Urinary bladder (tissue), 4 donors: ENCODE data around the gene SMYD3. TPM values are rescaled to one million over a fixed set of nuclear protein-coding genes. Genes with fewer than 3 reads are reported as not detected.

Source experiments
- DNase-seq: peaks from one replicate; pipeline ENCODE4 v3.0.0-alpha.2; 2015; ENCODE audit errors: extremely low spot score
- H3K27ac ChIP-seq: one replicate; pipeline ENCODE4 v1.5.1; 2013; ENCODE audit warnings: low read depth, mild to moderate bottlenecking, moderate library complexity
- H3K36me3 ChIP-seq: one replicate; pipeline ENCODE4 v1.6.1; 2013; ENCODE audit warnings: mild to moderate bottlenecking, moderate library complexity; ENCODE audit not compliant: insufficient read depth
- H3K4me1 ChIP-seq: one replicate; pipeline ENCODE4 v1.6.1; 2013; ENCODE audit warnings: mild to moderate bottlenecking, moderate library complexity; ENCODE audit not compliant: insufficient read depth
- H3K4me3 ChIP-seq: one replicate; pipeline ENCODE4 v1.5.1; 2013; ENCODE audit warnings: low read depth, low read length
- WGBS: extraction: QIAGEN DNeasy Blood & Tissue Kit; methylation state at CpG from one replicate; pipeline ENCODE4 v1.1.7; 2013; 5-methylcytosine and 5-hydroxymethylcytosine counted together
- polyA plus RNA-seq: library from polyadenylated mRNA; stranded (reverse); fragments of 200-250 nt; gene quantifications from one replicate; pipeline ENCODE4 v1.2.3, GENCODE V29; 2013
- total RNA-seq: library from RNA; depleted of rRNA; stranded (reverse); fragments of >200 nt; gene quantifications from one replicate; pipeline ENCODE4 v1.2.3, GENCODE V29; 2014
- donor health status: healthy with polysubstance abuse.
- donor health status: healthy.

The SMYD3 gene
- total and polyA plus RNA-seq, 2 donors: 18.2 to 44.6 TPM

DNA sequence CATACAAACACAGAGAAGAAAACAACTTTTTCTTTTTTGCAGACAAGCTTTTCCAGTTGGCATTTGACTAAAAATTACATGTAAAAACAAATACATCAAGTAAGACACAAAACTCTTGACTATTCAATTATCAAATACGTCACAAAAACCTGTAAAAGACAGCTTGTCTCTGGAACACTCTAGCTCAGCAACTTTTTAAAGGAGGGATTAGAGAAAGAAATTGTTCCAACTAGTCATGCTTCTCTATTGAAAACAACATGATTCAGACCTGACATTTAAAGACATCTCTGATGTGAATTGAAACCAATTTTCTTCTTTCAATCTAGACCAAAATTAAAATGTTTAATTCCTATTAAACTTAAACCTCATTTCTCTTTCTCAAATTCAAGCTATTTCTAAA is 30.3 kb downstream of the SMYD3 start:
- Histone ChIP-seq H3K4me3 (no peak overlapping the region), H3K27ac (no peak overlapping the region), H3K36me3 (peaks cover 1% of the 10 kb centered on the region), H3K4me1 (no peaks in the 10 kb centered on the region)
- no peak for DNase-seq
- 31% methylated on average over 1 of the region's 1 CpG for WGBS

DNA sequence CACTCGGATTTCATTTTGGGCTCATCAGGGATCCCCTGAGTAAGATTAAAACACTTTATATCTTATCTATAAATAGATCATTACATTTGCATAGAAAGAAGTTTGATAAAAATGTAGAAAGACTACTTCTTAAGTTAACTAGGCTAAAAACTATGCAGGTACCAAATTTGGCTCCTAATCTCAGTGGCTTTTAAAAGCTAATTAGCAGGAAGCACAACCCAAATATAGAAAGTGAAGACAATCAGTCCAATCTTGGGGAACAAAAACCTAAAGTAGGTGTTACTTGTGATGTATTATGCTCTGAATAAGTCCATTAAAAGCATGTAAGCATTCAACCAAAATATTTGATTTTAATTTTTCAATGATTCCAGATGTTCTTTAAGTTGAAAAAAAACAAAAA is 35.4 kb downstream of the SMYD3 start:
- Histone ChIP-seq H3K4me3 (no peak overlapping the region), H3K4me1 (no peaks in the 10 kb centered on the region), H3K36me3 (peaks cover 1% of the 10 kb centered on the region), H3K27ac (no peak overlapping the region)
- no peak for DNase-seq
- WGBS: 72% methylated on average over 1 of the region's 1 CpG

DNA sequence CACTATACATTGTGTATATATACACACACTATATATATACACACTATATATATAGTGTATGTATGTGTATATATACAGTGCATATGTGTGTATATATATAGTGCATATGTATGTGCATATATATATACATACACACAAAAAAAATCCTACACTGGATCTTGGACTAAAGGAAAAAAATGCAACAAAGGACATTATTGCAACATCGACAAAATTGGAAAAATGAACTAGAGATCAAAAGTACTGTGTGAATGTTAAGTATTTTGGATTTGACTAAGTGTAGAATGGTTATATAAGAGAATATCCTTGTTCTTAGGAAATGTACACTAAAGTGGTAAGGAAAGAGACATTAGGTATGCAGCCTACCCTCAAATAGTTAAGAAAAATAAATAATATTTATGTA is 36.5 kb downstream of the SMYD3 start:
- no peak for DNase-seq
- Histone ChIP-seq H3K4me3 (no peak overlapping the region), H3K27ac (no peak overlapping the region), H3K36me3 (peaks cover 1% of the 10 kb centered on the region), H3K4me1 (no peaks in the 10 kb centered on the region)
- WGBS: 94% methylated on average over 1 of the region's 1 CpG

DNA sequence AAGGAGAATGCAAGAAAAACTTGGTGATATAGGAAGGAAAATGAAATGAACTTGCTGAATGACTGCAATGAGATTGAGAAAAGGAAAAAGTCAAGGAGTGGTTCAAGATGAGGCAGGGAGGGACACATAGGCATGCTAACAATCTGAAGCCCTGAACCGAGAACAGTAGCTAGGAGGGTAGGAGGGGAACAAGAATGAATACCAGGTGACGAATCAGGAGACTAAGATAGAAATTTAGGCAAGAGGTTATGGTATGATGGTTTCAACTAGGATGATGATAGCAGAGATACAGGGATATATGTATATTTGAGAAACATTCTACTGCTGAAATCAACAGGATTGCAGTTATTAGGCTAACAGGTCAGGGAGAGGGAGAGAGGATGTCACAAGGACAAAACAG is 44.1 kb downstream of the SMYD3 start:
- Histone ChIP-seq H3K4me1 (no peaks in the 10 kb centered on the region), H3K36me3 (no peaks in the 10 kb centered on the region), H3K27ac (no peak overlapping the region), H3K4me3 (no peak overlapping the region)
- 90% methylated on average over 2 of the region's 2 CpGs for WGBS
- DNase-seq: no peak

DNA sequence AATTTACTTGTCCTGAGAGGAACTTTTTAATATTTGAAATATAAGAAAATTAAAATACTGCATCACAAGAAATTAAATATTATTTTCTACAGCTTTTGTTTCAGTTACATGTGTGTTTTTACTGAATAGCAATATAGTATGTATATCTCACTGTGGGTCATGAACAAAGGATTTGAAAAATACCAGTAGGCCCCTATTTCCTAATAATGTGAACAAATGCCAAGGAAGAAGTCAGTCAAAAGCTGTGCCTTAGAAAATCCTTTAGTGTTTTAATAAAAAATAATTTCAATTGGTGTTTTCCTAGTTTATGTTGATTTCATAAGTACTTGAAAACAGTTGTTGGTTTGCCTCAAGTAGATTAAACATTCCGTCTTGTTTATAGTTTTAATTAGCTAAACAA is 46.7 kb downstream of the SMYD3 start:
- 80% methylated on average over 1 of the region's 1 CpG for WGBS
- Histone ChIP-seq H3K36me3 (no peaks in the 10 kb centered on the region), H3K4me3 (no peak overlapping the region), H3K27ac (no peak overlapping the region), H3K4me1 (no peaks in the 10 kb centered on the region)
- no peak for DNase-seq

DNA sequence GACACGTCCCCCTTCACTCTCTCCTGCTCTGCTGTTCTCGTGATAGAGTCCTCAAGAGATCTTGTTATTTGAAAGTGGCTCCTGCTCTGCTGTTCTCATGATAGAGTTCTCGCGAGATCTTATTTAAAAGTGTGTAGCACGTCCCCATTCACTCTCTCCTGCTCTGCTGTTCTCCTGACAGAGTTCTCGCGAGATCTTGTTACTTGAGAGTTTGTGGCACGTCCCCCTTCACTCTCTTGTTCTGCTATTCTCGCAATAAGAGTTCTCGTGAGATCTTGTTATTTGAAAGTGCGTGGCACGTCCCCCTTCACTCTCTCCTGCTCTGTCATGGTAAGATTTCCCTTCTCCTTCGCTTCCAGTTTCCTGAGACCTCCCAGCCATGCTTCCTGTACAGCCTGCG is 47.9 kb downstream of the SMYD3 start:
- WGBS: 90% methylated on average over 14 of the region's 14 CpGs
- H3K4me1 ChIP-seq: no peaks in the 10 kb centered on the region
- no peaks in the 10 kb centered on the region for H3K36me3 ChIP-seq
- H3K27ac ChIP-seq: no peak overlapping the region
- no peak for DNase-seq
- no peak overlapping the region for H3K4me3 ChIP-seq

DNA sequence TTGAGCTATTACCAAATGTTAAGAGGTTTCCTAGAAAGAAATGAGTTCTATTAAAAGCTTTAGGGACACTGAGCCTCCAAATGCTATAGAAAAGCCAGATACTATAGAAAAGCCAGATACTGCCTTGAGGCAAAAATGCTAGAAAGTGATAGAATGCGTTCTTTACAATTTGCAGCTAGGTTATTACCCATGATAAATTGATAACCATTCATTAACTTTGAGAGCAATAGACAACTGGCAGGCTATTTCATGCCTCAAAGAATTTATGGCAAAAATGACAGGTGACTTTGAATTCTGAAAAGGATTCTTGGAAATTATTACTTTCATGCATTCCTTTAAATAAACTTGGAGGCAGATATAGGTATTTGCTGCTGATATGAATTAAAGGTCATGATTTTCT is 51.6 kb downstream of the SMYD3 start:
- DNase-seq: no peak
- H3K27ac ChIP-seq: no peak overlapping the region
- no peaks in the 10 kb centered on the region for H3K4me1 ChIP-seq
- H3K36me3 ChIP-seq: no peaks in the 10 kb centered on the region
- 94% methylated on average over 1 of the region's 1 CpG for WGBS
- no peak overlapping the region for H3K4me3 ChIP-seq

DNA sequence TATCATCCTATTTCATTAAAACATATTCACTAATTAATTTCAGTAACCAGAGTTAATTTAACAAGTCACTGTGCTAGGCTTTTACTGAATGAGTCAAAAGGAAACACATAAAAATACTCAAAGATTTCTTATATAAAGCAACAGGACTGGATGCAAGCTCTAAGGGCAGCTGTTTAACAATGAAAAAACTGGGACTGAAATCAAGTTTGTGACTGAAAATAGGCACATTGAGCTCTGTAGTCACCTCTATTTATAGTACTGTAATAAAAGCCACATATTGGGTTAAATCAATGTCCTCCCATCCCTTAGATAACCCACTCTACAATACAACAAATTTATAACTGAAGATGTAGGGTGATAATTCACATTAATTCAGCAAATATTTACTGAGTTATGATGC is 52.4 kb downstream of the SMYD3 start:
- Histone ChIP-seq H3K27ac (no peak overlapping the region), H3K4me3 (no peak overlapping the region), H3K36me3 (no peaks in the 10 kb centered on the region), H3K4me1 (no peaks in the 10 kb centered on the region)
- DNase-seq: no peak

DNA sequence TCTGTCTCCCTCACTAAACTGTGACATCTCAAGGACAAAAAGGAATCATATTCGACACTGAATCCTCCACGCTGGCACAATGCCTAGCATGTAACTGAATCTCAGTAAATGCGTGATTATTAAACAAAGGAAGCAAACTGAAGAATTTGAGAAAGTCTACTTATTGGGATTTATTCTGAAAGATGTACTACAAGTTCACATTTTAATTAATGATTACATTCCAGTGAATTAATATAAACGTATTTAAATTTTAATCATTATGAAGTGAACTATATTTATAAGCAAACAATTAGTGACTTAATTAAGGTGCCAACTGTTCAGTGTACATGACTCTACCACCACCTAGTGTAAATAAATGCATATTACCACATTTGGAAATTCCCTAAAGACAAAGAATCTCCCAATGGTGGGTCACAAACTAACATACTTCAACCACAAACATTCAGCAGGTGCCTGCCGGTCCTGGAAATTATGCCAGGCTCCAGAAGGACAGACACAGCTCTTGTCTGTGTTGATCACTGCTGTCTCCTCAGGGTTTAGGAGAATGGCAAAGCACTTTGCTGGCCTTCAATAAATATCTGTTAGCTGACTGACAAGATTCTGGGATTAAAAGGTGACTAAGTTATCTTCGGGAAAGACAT is 56.3 kb downstream of the SMYD3 start:
- DNase-seq: no peak
- 49% methylated on average over 6 of the region's 6 CpGs for WGBS

DNA sequence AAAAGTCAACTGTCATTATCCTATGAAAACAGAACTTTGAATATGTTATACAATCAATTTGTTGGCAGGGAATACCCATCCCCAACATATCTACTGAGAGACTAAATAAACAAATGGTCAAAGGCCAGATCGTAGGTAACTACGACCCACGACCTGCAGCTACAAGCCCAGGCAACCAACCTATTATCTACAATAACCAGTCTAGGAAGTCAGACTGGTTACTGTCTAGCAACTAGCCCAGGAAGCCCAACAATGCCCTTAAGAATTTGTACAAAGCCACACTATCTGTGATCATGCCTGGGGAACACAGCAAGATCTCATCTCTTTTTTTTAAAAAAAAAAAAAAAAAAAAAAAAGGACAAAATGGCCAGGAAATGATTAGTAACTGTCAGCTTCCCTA is 58.7 kb downstream of the SMYD3 start:
- no peak overlapping the region for H3K27ac ChIP-seq
- no peaks in the 10 kb centered on the region for H3K36me3 ChIP-seq
- WGBS: 88% methylated on average over 3 of the region's 3 CpGs
- H3K4me1 ChIP-seq: no peaks in the 10 kb centered on the region
- H3K4me3 ChIP-seq: no peak overlapping the region
- DNase-seq: no peak

More for the DNA sequence above, 56.3 kb downstream of the SMYD3 start:
- H3K27ac ChIP-seq: no peak overlapping the region
- H3K36me3 ChIP-seq: no peaks in the 10 kb centered on the region
- H3K4me1 ChIP-seq: no peaks in the 10 kb centered on the region
- H3K4me3 ChIP-seq: no peak overlapping the region

DNA sequence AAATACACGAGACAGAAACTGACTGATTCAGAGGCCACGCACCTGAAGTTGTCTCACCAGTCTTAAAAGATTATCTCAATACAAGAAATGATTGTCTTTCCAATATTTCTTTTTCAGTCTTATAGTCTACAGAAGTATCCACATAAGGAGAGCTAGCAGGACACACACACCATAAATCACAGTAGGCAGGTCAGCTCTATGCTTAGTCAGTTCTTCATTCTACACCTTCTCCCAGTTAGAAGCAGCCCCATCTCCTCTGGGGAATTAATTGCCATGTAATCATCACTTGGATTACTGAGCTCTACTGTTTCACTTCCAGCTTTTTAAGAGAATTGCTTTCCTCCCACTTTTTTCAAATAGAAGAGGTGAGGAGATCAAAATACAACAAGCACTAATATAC is 59.6 kb downstream of the SMYD3 start:
- DNase-seq: no peak
- Histone ChIP-seq H3K27ac (no peak overlapping the region), H3K36me3 (no peaks in the 10 kb centered on the region), H3K4me1 (no peaks in the 10 kb centered on the region), H3K4me3 (no peak overlapping the region)
- 81% methylated on average over 2 of the region's 2 CpGs for WGBS

DNA sequence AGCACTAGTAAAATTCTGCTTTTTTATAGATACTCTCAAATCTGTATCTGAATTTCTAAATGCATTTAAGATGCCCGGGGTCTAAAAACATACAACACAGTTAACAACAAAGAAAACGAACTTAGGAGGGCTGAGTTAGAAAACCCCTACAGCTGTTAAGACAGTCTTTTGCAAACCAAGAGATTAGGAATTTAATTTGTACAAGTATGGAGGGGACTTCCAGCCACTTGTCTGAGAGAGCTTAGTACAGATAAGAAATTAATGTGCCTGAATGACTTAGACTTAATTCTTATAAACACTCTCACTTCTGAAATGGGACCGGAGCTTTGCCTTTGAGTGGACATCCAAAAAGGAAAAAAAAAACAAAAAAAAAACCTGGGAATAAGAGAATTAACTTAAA is 61.6 kb downstream of the SMYD3 start:
- DNase-seq: no peak
- Histone ChIP-seq H3K4me3 (no peak overlapping the region), H3K36me3 (no peaks in the 10 kb centered on the region), H3K4me1 (no peaks in the 10 kb centered on the region), H3K27ac (no peak overlapping the region)
- 52% methylated on average over 3 of the region's 3 CpGs for WGBS

DNA sequence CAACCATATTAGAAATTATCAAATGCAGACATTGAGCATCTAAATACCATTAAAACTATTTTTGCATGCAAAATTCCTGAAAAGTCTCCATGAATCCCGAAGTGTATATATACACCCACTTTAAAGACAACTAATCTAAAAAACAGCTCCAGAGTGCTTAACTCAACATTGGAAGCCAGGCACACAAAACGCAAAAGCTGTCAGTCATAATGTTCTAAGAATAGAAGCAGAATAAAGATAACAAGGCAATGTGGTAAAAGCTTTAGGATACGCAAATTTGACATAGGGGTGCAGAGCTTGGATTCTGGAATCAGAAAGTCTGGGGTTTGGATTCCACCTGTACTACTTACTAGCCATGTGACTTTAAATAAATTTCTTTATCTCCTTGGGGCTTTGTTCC is 62.5 kb downstream of the SMYD3 start:
- WGBS: 57% methylated on average over 3 of the region's 3 CpGs
- no peak for DNase-seq
- Histone ChIP-seq H3K4me3 (no peak overlapping the region), H3K27ac (no peak overlapping the region), H3K36me3 (no peaks in the 10 kb centered on the region), H3K4me1 (no peaks in the 10 kb centered on the region)

DNA sequence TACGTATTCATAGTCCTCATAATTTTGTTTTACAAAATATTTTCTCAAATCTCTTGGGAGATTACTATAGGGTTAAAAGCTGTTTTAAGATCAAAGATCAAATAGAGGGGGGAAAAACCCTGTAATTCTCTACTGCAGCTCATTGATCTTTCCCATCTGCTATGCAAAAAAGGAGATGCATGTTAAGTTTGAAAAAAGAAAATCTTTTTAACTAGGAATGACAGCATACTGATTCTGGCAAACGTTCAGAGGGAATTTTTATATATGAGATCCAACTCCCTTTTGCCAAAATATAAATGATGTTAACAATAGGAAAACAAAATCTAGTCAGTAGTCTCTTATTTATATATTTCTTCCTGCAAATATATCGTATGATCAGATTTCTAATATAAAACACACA is 69.1 kb downstream of the SMYD3 start:
- no peak for DNase-seq
- Histone ChIP-seq H3K4me1 (no peaks in the 10 kb centered on the region), H3K4me3 (no peak overlapping the region), H3K36me3 (no peaks in the 10 kb centered on the region), H3K27ac (no peak overlapping the region)
- WGBS: 52% methylated on average over 3 of the region's 3 CpGs

DNA sequence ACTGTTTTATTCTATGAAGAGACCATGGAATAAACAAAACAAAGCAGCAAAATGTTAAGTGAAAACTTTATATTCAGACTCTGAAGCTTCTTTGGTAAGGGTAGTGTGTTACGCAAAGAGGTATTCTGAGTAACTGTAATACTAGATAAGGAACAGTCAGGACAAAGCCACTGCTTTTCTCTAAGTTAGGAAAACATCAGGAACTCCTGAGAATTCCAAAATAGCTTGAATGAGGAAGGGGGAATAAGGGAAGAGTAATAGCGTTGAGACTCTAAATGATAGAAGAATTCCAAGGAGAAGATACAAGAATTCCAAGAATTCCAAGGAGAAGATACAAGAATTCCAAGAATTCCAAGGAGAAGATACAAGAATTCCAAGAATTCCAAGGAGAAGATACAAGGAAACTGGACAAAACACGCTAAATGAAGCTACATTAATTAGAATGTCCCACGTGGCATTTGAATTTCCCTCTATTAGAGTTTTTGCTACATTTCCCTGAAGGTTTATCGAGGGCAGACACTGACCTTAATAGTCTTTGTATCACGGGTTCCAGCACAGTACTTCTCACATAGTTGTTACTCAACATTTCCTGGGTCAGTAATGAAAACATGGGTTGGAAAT is 71.5 kb downstream of the SMYD3 start:
- 74% methylated on average over 6 of the region's 6 CpGs for WGBS

More for the DNA sequence above, 71.5 kb downstream of the SMYD3 start:
- Histone ChIP-seq H3K4me1 (peaks cover 2% of the 10 kb centered on the region), H3K36me3 (no peaks in the 10 kb centered on the region), H3K4me3 (no peak overlapping the region), H3K27ac (no peak overlapping the region)
- DNase-seq: no peak
